ENCODE measurements around the gene NAA50.
A peak's percentile ranks its signal among the peaks of the same experiment; 100 is the strongest.

Gene NAA50

DNA sequence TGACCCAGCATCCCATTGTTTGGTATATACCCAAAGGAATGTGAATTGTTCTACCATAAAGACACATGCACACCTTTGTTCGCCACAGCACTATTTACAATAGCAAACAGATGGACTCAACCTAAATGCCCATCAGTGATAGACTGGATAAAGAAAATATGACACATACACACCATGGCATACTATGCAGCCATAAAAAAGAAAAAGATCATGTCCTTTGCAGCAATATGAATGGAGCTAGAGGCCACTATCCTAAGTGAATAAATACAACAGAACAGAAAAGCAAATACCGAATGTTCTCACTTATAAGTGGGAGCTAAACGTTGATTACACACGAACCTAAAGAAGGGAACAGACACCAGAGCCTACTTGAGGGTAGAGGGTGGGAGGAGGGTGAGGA lies 38.2 kb downstream of the NAA50 start:
- H3K4me1 ChIP-seq (ENCODE audit: insufficient read depth, low read length, severe bottlenecking), result no peaks in the 10 kb centered on the region
- H3K9me3 ChIP-seq (ENCODE audit: low read length), result no peaks in the 10 kb centered on the region

DNA sequence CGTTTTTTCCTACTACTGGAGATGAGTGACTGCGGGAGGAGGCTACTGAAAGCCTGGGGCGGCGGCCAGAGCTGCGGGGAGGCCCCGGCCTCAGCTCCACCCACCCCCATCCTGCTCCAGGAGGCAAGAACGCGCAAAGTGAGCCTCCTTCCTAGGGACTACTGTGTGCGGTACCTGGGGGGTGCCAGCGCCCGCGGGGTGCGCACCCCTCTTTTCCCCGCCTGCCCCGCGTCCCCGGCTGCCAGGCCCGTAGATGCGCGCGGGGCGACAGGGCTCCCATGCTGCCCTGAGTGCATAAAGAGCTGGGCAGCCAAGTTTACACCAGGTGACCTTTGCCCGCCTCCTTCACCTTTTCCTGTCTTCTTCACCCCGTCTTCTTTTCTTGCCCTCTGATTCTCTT lies 47.1 kb downstream of the NAA50 start:
- TF ChIP-seq, protein P1, sequence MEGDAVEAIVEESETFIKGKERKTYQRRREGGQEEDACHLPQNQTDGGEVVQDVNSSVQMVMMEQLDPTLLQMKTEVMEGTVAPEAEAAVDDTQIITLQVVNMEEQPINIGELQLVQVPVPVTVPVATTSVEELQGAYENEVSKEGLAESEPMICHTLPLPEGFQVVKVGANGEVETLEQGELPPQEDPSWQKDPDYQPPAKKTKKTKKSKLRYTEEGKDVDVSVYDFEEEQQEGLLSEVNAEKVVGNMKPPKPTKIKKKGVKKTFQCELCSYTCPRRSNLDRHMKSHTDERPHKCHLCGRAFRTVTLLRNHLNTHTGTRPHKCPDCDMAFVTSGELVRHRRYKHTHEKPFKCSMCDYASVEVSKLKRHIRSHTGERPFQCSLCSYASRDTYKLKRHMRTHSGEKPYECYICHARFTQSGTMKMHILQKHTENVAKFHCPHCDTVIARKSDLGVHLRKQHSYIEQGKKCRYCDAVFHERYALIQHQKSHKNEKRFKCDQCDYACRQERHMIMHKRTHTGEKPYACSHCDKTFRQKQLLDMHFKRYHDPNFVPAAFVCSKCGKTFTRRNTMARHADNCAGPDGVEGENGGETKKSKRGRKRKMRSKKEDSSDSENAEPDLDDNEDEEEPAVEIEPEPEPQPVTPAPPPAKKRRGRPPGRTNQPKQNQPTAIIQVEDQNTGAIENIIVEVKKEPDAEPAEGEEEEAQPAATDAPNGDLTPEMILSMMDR (IDR thresholded peaks at IDR 0.05; ENCODE audit: low read length), result no peak
- TF ChIP-seq EZH2 (IDR thresholded peaks at IDR 0.05; ENCODE audit: borderline replicate concordance, low read length), result no peak
- no peaks in the 10 kb centered on the region for H4K20me1 ChIP-seq (ENCODE audit: insufficient read depth, low read length)
- H3F3A ChIP-seq (ENCODE audit: insufficient read depth, low read length), result no peaks in the 10 kb centered on the region
- no peaks in the 10 kb centered on the region for H3K9me3 ChIP-seq (ENCODE audit: low read length)
- peak overlapping the region; percentile 39; the same call in 1 of the 2 replicates for H3K9ac ChIP-seq (ENCODE audit: low read length)
- no peak overlapping the region for H3K27ac ChIP-seq (ENCODE audit: low read depth, low read length, poor library complexity, severe bottlenecking)
- H3K79me2 ChIP-seq (ENCODE audit: insufficient read depth, low read length), result no peaks in the 10 kb centered on the region
- H3K4me3 ChIP-seq (ENCODE audit: low read depth, low read length, poor library complexity, severe bottlenecking), result peak overlapping the region; percentile 50
- no peaks in the 10 kb centered on the region for H3K36me3 ChIP-seq (ENCODE audit: insufficient read depth, low read length)
- peak overlapping the region; percentile 97 for H3K4me2 ChIP-seq (ENCODE audit: low read length)
- no peaks in the 10 kb centered on the region for H3K27me3 ChIP-seq (ENCODE audit: insufficient read depth, low read length)
- H3K4me1 ChIP-seq (ENCODE audit: insufficient read depth, low read length, severe bottlenecking), result peaks cover 37% of the 10 kb centered on the region
- H3K9me2 ChIP-seq (ENCODE audit: low read depth, low read length), result no peaks in the 10 kb centered on the region
- H2AFZ ChIP-seq (ENCODE audit: low read length), result no peak overlapping the region

More for the DNA sequence above, 38.2 kb downstream of the NAA50 start:
- H3F3A ChIP-seq (ENCODE audit: insufficient read depth, low read length), result no peaks in the 10 kb centered on the region
- H3K36me3 ChIP-seq (ENCODE audit: insufficient read depth, low read length), result no peaks in the 10 kb centered on the region
- no peaks in the 10 kb centered on the region for H4K20me1 ChIP-seq (ENCODE audit: insufficient read depth, low read length)
- no peak overlapping the region for H3K4me3 ChIP-seq (ENCODE audit: low read depth, low read length, poor library complexity, severe bottlenecking)
- no peak overlapping the region for H3K9ac ChIP-seq (ENCODE audit: low read length)
- H3K27me3 ChIP-seq (ENCODE audit: insufficient read depth, low read length), result no peaks in the 10 kb centered on the region; the same call in 1 of the 2 replicates
- H3K4me2 ChIP-seq (ENCODE audit: low read length), result no peak overlapping the region
- no peak for TF ChIP-seq EZH2 (IDR thresholded peaks at IDR 0.05; ENCODE audit: borderline replicate concordance, low read length)
- TF ChIP-seq, protein P1 (IDR thresholded peaks at IDR 0.05; ENCODE audit: low read length), result no peak
- no peak overlapping the region for H3K27ac ChIP-seq (ENCODE audit: low read depth, low read length, poor library complexity, severe bottlenecking)
- H3K79me2 ChIP-seq (ENCODE audit: insufficient read depth, low read length), result no peaks in the 10 kb centered on the region
- H2AFZ ChIP-seq (ENCODE audit: low read length), result no peak overlapping the region
- no peaks in the 10 kb centered on the region for H3K9me2 ChIP-seq (ENCODE audit: low read depth, low read length)

DNA sequence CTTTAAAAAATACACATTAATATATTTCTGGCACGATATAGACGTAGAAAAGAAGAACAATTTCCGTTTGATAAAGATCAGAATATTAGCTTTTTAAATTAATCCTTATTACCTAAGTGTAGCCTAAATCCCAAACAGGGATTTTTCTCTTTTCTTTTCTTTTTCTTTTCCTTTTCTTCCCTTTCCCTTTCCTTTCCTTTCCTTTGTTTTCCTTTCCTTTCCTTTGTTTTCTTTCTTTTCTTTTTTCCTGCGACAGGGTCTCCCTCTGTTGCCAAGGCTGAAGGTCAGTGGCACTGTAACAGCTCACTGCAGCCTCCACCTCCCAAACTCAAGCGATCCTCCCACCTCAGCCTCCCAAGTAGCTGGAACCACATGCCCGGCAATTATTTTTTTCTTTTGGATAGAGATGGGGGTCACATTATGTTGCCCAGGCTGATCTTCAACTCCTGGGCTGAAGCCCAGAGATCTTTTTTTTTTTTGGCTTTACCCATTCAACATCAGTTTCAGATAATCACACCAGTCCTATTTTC lies 47.8 kb downstream of the NAA50 start:
- Histone ChIP-seq H3K4me2 (ENCODE audit: low read length) (peak overlapping the region; percentile 97), H4K20me1 (ENCODE audit: insufficient read depth, low read length) (no peaks in the 10 kb centered on the region), H3K79me2 (ENCODE audit: insufficient read depth, low read length) (no peaks in the 10 kb centered on the region), H3K9ac (ENCODE audit: low read length) (no peak overlapping the region; the same call in 1 of the 2 replicates), H3F3A (ENCODE audit: insufficient read depth, low read length) (no peaks in the 10 kb centered on the region), H2AFZ (ENCODE audit: low read length) (no peak overlapping the region), H3K9me3 (ENCODE audit: low read length) (no peaks in the 10 kb centered on the region), H3K36me3 (ENCODE audit: insufficient read depth, low read length) (no peaks in the 10 kb centered on the region), H3K27me3 (ENCODE audit: insufficient read depth, low read length) (no peaks in the 10 kb centered on the region), H3K4me3 (ENCODE audit: low read depth, low read length, poor library complexity, severe bottlenecking) (peak overlapping the region; percentile 79), H3K27ac (ENCODE audit: low read depth, low read length, poor library complexity, severe bottlenecking) (no peak overlapping the region), H3K4me1 (ENCODE audit: insufficient read depth, low read length, severe bottlenecking) (peaks cover 40% of the 10 kb centered on the region), H3K9me2 (ENCODE audit: low read depth, low read length) (no peaks in the 10 kb centered on the region)
- TF ChIP-seq, protein P1 (IDR thresholded peaks at IDR 0.05; ENCODE audit: low read length), result no peak
- TF ChIP-seq EZH2 (IDR thresholded peaks at IDR 0.05; ENCODE audit: borderline replicate concordance, low read length), result no peak
